GM18867 (cell line): Measurements from ENCODE around the gene CELSR3.

Experiments used
- ATAC-seq: cut with Tn5 transposase; IDR thresholded peaks from one replicate; pipeline ENCODE4 v1.9.1; 2021; ENCODE audit warnings: mild to moderate bottlenecking, moderate library complexity; ENCODE audit not compliant: unreplicated experiment

Gene CELSR3, protein sequence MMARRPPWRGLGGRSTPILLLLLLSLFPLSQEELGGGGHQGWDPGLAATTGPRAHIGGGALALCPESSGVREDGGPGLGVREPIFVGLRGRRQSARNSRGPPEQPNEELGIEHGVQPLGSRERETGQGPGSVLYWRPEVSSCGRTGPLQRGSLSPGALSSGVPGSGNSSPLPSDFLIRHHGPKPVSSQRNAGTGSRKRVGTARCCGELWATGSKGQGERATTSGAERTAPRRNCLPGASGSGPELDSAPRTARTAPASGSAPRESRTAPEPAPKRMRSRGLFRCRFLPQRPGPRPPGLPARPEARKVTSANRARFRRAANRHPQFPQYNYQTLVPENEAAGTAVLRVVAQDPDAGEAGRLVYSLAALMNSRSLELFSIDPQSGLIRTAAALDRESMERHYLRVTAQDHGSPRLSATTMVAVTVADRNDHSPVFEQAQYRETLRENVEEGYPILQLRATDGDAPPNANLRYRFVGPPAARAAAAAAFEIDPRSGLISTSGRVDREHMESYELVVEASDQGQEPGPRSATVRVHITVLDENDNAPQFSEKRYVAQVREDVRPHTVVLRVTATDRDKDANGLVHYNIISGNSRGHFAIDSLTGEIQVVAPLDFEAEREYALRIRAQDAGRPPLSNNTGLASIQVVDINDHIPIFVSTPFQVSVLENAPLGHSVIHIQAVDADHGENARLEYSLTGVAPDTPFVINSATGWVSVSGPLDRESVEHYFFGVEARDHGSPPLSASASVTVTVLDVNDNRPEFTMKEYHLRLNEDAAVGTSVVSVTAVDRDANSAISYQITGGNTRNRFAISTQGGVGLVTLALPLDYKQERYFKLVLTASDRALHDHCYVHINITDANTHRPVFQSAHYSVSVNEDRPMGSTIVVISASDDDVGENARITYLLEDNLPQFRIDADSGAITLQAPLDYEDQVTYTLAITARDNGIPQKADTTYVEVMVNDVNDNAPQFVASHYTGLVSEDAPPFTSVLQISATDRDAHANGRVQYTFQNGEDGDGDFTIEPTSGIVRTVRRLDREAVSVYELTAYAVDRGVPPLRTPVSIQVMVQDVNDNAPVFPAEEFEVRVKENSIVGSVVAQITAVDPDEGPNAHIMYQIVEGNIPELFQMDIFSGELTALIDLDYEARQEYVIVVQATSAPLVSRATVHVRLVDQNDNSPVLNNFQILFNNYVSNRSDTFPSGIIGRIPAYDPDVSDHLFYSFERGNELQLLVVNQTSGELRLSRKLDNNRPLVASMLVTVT (N-terminal part only)

DNA sequence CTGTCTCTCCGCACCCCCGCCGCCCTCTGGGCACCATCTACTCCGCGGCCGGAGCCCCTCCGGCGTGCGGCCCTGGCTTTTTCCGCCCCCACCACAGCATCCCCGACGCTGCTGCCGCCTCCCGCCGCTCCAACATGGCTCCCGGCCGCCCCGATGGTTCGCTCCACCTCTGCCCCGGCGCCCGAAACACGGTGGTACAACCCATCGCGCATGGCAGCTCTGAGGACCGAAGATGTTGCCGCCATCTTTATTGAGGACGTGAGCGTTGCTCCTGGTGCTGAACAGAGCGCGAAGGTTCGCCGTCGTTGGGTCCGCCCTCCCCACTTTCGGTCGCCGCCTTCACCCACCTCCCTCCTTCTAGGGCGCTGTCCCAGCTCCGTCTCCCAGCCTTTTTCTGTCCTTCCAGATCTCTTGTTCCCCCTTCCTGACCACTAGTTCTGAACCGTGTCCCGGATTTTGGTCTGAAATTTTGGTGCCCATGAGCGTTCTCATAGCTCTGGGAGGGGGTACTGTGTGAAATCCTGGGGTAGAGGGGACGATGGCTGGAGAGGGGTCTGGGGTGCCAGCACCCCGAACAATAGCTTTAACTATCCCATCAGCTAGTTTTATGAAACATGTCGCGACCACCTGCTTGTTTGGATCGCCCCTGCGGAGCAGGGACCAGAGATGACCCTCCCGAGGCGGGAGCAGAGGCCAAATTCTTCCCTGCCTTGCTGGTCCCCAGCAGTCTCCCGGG lies at the start of gene CELSR3:
TSS of gene CELSR3 (minus strand) at position 134 of the 736 bp plus-strand sequence. CDS start 252 bp downstream, outside the sequence.
- ATAC-seq = no peak

DNA sequence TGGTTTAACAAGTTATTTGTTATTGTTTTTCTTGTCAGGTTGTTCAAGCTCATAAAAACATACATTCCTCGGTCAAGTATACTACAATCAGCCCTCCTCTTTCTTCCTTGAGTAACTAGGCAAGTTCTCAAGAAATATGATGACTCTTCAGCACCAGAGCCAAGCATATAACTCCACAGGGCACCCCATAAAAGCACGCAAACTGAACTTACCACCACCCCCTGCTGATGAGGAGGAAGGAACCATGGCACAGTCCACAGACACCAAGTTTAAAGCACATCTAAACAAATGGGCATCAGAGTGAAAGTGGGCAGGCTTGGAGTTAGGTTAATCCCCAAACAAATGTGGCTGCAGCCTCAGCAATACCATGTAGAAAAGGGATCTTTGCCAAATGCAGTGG lies 49.0 kb upstream of the CELSR3 start:
- no peak for ATAC-seq

- no peak for ATAC-seq
Observed at GRCh38 chr3:48709051-48709461, 46.4 kb upstream of the CELSR3 start.

DNA sequence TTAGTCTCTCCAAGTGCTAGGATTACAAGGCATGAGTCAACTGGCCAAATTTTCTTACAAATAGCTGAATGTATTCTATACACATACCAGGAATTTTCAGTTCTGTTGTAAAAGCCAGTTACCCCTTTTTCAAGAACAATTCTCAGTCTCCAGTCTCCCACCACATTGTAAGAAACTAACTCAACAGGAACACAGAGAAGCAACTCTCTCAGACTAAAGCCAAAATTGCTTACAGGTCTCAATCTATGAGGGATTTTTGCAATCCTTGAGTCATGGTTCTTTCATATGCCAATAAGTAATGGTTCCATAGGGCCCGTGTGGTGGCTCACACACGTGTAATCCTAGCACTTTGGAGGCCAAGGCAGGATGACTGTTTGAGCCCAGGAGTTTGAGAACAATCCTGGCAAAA lies 45.8 kb upstream of the CELSR3 start:
- no peak for ATAC-seq

DNA sequence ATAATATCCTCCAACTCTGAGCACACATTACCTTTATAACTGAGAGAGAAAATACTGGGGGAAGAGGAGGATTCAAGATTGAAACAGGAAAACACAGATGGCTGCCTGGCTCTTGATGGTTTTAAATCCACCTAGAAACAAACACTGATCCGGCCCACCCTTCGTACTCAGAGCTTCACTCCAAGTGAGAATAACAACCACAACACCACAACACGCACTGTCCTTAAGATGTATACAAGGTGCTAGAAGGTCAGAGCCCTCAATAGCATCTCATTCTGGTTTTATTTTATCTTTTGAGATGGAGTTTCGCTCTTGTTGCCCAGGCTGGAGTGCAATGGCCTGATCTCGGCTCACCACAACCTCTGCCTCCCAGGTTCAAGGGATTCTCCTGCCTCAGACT lies 44.5 kb upstream of the CELSR3 start:
- ATAC-seq = no peak

GRCh38 chr3:48702320-48702920 lies 39.7 kb upstream of the CELSR3 start:
- no peak for ATAC-seq

DNA sequence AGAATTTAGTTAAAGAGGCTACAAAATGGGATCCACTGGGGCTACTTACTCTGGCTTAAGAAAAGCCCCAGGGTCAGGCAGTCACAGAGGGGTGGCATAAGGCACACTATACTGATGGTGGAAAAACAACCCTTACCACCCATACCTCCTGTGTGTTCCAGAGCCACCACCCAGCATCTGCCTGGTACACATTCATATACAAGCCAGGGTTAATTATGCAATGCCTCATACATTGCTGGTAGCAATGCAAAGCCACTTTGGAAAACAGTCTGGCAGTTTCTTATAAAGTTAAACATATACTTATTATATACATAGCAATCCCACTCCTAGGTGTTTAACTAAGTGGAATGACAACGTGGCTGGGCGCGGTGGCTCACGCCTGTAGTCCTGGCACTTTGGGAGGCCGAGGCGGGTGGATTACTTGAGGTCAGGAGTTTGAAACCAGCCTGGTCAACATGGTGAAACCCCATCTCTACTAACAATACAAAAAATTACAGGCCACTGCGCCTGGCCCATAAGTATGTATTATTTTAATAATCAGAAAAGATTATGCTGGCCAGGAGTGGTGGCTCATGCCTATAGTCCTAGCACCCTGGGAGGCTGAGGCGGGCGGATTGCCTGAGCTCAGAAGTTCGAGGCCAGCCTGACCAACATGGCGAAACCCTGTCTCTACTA lies 38.2 kb upstream of the CELSR3 start:
- no peak for ATAC-seq

DNA sequence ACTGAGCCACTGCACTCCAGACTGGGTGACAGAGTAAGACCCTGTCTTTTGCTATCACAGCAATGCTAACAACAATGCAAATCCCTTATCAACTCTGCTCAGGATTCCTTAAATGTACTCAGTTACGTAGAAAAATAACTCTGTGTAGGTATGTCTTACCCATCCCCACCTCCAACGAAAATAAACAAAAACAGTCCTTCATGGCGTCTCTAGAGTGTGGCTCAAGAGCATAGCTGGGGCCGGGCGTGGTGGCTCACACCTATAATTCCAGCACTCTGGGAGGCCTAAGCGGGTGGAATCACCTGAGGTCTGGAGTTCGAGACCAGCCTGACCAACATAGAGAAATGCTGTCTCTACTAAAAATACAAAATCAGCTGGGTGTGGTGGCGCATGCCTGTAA lies 36.2 kb upstream of the CELSR3 start:
- no peak for ATAC-seq

DNA sequence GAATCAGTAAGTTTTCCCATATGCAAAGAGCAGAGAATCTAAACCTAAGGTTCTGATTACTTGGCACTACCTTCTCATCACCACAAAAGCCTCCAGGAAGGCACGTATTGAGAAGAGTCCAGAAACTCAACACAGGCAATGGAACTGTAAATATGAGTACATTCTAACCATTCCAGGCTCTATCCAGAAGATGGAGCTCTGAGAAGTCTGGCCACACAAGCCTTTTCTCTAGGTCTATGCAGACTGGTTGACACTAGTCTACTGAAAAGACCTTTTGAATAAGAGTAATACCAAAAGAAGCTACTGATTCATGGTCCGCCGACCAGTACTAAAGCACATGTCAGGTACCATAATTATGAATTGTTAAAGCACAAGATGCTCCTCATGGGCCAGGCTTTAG lies 35.3 kb upstream of the CELSR3 start:
- ATAC-seq = no peak

DNA sequence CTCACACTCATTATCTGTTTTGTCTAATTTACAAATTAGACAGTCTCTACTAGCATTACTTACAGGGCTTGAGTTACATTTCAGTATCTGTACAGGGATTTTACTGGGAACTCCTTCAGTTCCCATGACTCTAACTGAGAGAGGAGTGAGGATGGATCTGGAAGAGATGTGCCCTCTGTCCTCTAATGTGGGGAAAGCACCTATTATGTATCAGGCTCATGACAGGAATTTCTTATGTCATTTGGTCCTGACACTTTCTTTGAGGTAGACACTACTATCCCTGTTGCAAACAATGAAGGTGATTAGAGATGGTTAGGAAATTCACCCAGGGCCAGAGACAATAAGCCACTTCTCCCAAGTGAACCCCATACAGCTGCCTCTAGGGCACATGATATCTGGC lies 33.9 kb upstream of the CELSR3 start:
- ATAC-seq = no peak

DNA sequence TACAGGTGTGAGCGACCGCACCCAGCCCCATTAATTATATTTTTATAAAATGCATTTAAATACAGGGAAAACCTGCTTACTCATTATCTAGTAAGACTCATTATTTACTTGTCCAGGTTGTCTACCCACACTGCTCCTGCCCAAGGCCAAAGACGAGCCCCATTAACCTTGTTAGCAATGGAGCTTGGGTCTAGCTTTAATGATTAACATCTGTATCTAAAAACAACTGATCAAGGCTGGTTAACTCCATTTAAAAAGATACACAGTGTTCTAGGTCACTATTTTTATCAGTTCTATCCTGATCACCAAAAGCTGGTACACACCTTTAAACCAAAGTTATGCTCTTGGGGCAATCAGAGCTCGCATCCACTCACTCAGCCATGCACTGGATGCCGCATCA lies 33.5 kb upstream of the CELSR3 start:
- no peak for ATAC-seq

GRCh38 chr3:48695393-48695753 lies 32.7 kb upstream of the CELSR3 start:
- ATAC-seq = no peak

DNA sequence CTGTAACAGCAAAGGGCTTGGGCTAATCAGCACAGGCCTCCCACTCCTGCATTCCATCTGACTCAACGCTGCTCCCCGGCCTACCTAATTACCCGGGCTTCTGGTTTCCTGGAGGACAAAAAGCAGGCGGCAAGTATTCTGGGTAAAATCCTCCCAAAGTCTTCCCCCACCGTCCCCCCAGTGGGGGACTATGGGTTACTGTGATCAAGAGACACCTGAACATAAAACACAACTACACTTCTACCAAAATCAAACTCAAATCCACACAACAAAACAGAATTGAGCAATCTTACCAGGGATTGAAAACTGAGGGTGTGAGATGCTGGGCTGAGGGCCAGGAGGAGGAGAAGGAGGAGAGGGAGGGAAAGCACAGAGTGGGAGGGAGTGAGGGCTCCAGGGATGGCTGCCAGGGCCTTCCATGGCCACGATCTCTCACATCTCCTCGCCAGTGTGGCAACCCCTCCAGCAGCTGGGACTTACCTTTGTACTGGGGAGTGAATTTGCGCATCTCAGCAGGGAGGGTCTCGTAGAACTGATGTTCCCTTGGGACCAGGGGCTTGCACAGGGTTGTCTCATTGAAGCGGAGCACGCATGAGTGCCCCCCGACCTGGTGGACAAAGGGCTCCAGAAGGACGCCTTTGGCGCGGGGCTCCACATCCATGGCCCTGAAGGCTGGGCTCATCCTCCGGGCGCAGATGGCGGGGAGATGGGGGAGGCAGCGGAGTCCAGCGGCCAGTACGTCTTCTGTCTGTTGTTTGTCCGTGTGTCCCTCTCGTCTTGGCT lies 32.1 kb upstream of the CELSR3 start:
- no peak for ATAC-seq

DNA sequence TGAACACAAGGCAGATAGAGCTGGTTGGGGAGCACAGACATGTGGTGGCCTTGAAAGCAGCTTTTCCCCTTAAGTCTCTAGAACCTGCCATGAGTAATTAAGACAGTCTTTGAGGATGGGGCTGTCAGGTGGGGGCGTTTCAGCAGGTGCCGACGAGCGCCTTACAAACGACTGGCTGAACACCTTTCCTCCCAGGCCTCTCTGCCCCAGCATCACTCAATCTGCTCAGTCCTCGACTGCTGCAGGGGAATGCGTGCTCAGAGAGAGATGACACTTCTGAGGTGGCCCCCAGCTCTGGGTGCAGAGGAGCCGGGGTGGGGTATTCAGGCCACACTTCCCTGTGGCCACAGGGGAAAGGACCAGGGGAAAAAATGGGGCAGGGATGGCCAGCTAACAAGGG lies 31.1 kb upstream of the CELSR3 start:
- ATAC-seq = no peak

GRCh38 chr3:48692551-48692950 lies 29.9 kb upstream of the CELSR3 start:
- no peak for ATAC-seq

GRCh38 chr3:48690846-48691458 lies 28.3 kb upstream of the CELSR3 start:
- ATAC-seq = no peak

DNA sequence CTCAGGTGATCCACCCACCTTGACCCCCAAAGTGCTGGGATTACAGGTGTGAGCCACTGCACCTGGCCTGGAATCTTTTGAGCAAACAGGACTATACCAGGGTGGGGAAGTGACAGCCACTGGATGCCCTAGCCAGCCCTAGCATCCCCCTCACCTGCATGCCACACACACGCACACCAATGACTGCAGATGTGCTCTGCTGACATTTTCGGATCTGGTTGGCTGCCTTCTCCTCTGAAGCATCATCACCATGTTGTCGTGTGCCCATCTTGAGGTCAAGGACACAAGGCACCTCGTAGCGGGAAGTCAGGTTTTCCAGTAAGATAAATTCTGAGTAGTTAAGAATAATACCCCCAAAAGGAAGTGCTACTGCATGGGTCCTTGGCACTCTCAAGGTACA lies 26.7 kb upstream of the CELSR3 start:
- ATAC-seq = no peak

DNA sequence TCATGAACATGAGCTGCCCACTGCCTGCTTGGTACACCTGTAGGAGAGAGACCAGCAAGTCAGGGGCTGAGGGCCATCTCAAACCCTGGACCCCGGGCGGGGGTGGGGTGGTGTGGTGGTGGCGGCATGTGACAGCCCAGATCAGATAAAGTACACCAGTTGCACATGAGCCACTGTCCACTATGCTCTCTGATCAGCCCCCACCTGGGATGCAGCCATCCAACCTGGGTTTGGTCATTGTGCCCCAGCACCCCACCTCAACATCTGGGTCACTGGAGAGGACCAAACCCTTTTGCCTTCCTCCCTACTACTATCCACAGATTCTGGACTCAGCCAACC lies 26.0 kb upstream of the CELSR3 start:
- ATAC-seq = no peak
